Frontal cortex (tissue), 4 donors: Measurements from ENCODE around the gene RCBTB1. TPM values are rescaled to one million over a fixed set of nuclear protein-coding genes. Genes with fewer than 3 reads are reported as not detected.
A peak's percentile ranks its signal among the peaks of the same experiment; 100 is the strongest.
"Not testable (repeated sequence)": the region's sequence is repeated elsewhere in the genome, so short reads cannot be mapped to it uniquely, and the experiment has no call there.

Experiments used
- DNase-seq, 2 donors: peaks; one replicate each; pipeline ENCODE4 v3.0.0; 2012; ENCODE audit warnings: low spot score in 2 of 2
- FAIRE-seq: peaks from 2 replicates; lab custom pipeline; 2012; peaks lifted over from hg19 to GRCh38; lab: Jason Lieb, UNC
- total RNA-seq: library from RNA; depleted of rRNA; stranded (reverse); fragments of >200 nt; gene quantifications from one replicate; pipeline ENCODE4 v1.2.3, GENCODE V29; 2014
- donor health status: control.
- donor health status: control.
- donor health status: control.

The RCBTB1 gene
- total RNA-seq, 1 donor from 2014 or later: 15.5 TPM

- DNase-seq (no peak), FAIRE-seq (no peak)
Measured at GRCh38 chr13:49528161-49528560, 57.2 kb downstream of the RCBTB1 start.

GRCh38 chr13:49527123-49527522 is 58.2 kb downstream of the RCBTB1 start:
- DNase-seq: no peak
- FAIRE-seq: no peak

GRCh38 chr13:49524740-49525501 is 60.4 kb downstream of the RCBTB1 start:
- no peak for FAIRE-seq
- no peak for DNase-seq

GRCh38 chr13:49521224-49521623 is 64.1 kb downstream of the RCBTB1 start:
- FAIRE-seq (no peak), DNase-seq (no peak)

GRCh38 chr13:49517461-49517860 is 67.9 kb downstream of the RCBTB1 start:
- no peak for DNase-seq
- no peak for FAIRE-seq

GRCh38 chr13:49516467-49516866 is 68.9 kb downstream of the RCBTB1 start:
- DNase-seq (no peak), FAIRE-seq (no peak)

GRCh38 chr13:49512578-49512977 is 72.8 kb downstream of the RCBTB1 start:
- FAIRE-seq (no peak), DNase-seq (no peak)

- FAIRE-seq: no peak
- DNase-seq: no peak
Measured at GRCh38 chr13:49503951-49504350, 81.4 kb downstream of the RCBTB1 start.

- DNase-seq (no peak), FAIRE-seq (no peak)
Measured at GRCh38 chr13:49502954-49503353, 82.4 kb downstream of the RCBTB1 start.

GRCh38 chr13:49499889-49500660 is 85.3 kb downstream of the RCBTB1 start:
- FAIRE-seq (no peak), DNase-seq (no peak)

- DNase-seq: no peak
- FAIRE-seq: no peak
Measured at GRCh38 chr13:49498206-49498605, 87.2 kb downstream of the RCBTB1 start.

GRCh38 chr13:49497272-49497671 is 88.1 kb downstream of the RCBTB1 start:
- DNase-seq (no peak), FAIRE-seq (no peak)

GRCh38 chr13:49496837-49497236 is 88.5 kb downstream of the RCBTB1 start:
- DNase-seq, FAIRE-seq: not testable (repeated sequence)

- no peak for FAIRE-seq
Measured at GRCh38 chr13:49495783-49496762, 89.3 kb downstream of the RCBTB1 start, which contains the start of gene PHF11. TSS of gene PHF11 (plus strand) at chr13:49495953. CDS start at chr13:49496002, 49 bp downstream.

GRCh38 chr13:49494645-49495044 is 90.7 kb downstream of the RCBTB1 start:
- FAIRE-seq (no peak), DNase-seq (no peak)

More at GRCh38 chr13:49495783-49496762, 89.3 kb downstream of the RCBTB1 start, which contains the start of gene PHF11:
- DNase-seq: peak; percentile 66 to 78

- no peak for FAIRE-seq
- DNase-seq: no peak
Measured at GRCh38 chr13:49488563-49488962, 96.8 kb downstream of the RCBTB1 start.
